Pons (tissue), 1 donor: Measurements from ENCODE around the gene CD300LF.

ENCODE experiments used
- DNase-seq: peaks from one replicate; pipeline ENCODE4 v3.0.0-alpha.2; 2016; ENCODE audit warnings: low spot score

CD300LF gene

DNA sequence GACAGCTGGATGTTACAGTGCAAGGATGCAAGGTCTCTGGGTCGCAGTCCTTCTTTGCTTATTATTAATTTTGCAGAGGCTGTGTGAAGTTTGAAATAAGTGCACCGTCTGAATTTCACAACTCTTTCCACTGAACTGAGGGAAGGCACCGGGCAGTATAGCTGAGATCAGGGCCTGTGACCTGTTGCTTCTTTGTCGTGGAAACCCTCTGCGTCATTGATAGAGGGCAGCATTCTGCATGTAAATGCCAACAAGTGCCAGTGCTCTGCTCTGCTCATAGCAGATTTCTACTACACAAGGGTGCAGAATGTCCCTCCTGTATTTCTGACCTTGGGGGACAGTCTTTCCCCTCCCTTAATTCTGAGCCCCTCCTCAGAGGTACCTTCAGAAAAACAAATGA, 26.0 kb downstream of the CD300LF start:
- no peak for DNase-seq

DNA sequence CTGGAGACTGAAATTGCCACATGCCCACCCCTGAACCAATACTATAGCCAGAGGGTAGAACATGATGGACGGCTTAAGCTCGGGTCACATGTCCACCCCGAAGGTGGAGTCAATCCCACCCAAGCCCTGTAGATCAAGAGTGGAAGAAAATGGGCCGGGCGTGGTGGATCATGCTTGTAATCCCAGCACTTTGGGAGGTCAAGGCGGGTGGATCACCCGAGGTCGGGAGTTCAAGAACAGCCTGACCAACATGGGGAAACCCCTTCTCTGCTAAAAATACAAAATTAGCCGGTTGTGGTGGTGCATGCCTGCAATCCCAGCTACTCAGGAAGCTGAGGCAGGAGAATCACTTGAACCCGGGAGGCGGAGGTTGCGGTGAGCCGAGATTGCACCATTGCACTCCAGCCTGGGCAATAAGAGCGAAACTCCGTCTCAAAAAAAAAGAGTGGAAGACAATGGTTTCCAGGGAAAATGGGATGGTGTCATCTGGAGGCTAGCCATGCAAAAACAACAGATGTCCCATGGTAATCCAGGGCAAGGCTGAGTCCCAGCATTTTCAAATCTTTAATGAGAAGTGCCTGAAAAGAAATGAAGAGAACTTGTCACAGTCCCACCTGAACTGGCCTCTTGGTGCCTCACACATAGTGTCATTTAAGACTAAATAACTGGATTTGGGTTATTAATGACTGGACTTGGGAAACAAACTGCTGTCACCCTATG, 30.1 kb downstream of the CD300LF start:
- DNase-seq: no peak

DNA sequence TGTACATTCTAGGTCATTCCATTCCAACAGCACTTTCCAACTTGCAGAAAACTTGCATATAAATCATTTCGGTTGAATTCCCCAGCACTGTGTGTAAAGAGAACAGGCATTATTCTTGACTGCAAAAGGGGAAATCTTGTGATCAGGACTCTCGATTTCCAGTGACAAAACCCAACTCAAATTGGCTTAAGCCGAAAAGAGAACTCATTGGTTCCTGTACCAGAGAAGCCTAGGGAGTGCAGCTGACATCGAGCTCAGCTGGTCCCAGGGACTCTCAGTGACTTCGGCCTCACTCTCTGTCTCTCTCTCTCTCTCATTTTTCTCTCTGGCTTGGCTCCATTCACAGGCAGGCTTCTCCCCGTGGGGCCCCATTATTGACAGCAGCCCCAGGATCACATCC, 30.7 kb downstream of the CD300LF start:
- peak; percentile 63 for DNase-seq

DNA sequence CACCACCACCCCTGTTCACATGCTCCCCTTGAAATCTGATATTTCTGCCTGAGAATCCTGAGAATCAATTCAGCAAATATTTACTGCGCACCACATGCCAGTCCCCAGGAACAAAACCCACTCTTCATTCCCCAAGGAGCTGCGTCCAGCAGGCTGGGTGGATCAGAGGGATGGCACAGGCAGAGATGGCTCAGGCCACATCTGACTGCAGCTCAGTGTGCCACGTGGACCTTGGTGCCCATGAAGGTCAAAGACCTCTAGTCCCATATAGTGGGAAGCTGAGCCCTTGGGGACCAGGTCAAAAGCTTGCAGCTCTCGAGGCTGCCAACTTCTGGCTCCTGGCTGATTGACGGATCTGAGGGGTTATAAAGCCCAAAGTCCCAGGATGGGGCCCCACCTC, 31.8 kb downstream of the CD300LF start:
- no peak for DNase-seq

DNA sequence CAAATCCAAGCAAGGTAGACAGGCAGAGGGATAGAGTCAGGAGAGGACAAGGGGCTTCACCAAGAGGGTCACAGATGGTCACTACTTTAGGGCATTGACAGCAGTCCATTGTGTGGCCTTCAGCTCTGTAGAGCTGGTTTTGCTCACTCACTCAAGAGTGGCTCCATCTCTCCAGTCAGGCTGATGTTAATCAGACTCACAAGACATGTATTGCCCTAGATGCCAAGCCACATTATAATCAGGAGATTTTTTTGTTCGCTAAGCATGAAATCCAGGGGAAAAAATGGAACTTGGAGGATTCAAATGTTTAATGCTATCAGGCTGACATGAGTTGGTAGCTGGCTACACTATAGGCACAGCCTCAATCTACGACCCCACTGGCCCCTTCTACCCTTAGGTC, 32.5 kb downstream of the CD300LF start:
- no peak for DNase-seq

DNA sequence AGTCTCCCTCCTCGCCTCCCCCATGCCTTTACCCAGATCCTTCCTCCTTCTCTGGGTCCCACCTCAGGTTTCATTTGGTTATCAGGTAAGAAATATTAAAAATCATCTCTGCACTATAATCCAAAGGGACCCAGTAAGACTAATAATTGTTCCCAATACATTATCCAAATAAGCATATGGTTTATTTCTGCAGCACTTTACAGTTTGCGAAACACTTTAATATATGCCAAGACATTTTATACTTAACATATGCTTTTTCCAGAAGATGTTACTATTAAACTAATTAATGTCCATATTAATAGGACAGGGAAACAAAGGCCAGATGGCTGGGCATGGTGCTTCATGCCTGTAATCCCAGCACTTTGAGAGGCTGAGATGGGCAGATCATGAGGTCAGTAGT, 33.3 kb downstream of the CD300LF start:
- DNase-seq: no peak

DNA sequence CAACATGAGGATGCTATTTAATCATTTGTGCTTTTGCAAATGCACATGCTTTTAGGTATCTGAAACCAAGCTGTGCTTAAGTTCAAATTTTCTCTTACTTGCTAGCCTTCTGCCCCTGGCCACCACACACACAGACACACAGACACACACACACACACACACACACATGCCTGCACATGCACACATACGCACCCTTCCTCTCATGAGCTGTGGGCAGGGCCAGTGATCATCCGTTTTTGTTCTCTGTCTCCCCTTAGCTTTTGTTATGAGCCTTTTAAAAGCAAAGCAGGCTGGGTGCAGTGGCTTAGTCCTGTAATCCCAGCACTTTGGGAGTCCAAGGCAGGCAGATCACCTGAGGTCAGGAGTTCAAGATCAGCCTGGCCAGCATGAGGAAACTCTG, 34.2 kb downstream of the CD300LF start:
- DNase-seq: no peak

DNA sequence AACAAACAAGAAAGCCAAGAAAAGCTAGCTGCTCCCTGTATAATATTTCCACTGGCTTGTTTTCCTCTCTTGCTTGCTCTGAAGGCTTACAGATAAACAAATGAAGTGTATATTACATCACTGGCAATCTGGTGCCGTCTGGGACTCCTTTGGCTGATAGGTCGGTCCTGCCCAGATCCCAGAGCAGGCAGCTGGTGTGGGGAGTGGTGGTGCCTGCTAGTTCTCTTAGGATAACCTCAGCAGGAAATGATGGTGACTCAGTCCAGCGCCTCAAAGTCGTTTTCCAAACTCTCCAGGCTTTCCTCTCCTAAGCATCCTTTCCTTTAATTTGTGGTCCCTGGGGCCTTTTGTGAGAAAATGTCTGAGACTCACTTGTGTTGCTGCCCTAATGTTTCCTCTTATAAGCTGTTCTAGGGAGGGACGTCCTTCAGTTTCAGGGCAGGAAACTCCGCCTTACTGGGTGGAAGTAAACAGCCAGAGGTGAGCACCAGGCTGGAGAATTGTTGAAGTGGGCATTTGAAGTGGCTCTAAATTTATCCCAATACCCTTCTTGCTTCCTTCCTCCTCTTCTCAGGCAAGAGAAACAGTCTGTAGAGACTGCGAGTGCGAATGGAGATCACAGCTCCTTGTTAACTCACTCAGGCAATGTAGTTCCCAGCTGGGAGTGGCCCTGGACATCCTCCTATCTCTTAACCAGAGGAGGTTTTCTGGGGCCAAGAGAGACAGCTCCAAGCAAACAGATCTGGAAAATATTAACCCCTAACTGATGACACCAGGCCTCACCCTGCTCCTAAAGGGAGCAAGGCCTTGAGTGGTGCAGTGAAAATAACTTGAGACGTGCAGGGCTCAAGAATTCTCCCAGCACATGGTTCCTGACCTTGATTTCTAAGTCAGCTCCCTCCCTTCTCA, 34.9 kb downstream of the CD300LF start:
- DNase-seq: peak; percentile 26

DNA sequence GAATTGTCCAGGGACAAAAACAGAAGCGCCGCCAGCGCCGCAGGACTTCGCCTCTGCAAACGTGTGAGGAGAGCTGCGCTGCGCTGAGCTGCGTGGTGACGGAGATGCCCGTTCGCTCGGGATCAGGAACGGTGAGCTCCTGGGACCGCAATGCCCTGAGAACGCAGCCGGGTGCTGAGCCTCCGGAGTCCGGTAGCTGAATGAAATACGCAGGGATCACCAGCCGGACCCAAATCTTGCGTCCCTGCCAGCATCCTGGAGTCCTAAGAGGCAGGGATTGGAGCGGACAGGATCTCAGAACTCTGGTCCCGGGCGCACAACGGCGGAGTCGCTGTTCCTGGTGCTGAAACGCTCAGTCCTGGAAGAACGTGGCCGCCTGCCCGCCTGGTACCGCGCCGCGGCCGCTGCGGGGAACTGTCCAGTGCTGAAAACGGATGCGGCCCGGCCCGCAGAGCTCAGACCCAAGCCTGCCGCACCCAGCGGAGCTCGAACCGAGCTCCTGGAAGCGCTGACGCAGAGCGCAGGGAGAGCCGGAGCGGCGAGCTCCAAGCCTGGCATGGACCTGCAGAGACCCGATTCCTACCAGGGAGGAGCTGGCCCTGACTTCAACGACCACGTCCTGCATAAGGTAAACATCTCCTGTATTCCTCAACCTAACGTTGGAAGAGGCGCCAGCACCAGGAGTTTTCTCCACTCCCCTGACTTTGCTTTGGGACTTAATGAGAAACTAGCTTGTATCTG, 41.5 kb downstream of the CD300LF start:
- peak; percentile 12 for DNase-seq

DNA sequence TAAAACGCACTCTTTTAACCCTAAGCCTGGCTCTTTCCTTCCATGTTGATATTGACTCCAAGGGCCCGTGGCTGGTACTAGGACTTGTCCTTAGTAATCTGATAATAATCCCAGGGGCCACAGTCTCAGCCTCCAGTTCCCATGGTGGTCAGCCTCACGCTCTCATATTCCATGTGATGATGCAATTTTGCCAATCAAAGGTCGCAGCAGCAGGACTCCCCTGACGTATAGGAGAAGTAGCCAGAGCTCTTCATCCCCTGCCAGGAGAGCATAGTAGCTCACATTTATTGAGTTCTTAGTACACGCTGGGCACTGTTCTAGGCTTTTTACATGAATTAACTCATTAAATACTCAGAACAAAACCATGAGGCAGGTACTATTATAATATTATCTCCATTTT, 42.4 kb downstream of the CD300LF start:
- DNase-seq: no peak

DNA sequence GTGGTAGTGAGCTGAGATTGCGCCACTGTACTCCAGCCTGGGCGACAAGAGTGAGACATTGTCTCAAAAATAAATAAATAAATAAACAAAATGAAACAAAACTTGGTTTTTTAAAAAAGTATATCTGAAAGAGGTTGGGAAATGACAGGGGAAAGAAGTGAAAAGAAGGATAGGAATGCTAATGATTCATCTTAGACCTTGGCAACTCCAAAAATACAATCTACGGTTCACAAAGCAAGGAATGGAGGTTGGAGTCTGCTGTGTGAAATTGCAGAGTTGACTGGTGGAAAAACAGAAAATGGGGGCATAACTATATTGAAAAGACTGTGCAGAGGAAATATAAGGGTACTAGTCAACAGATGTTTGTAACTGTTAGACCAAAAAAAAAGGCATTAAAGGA, 49.2 kb downstream of the CD300LF start:
- no peak for DNase-seq

DNA sequence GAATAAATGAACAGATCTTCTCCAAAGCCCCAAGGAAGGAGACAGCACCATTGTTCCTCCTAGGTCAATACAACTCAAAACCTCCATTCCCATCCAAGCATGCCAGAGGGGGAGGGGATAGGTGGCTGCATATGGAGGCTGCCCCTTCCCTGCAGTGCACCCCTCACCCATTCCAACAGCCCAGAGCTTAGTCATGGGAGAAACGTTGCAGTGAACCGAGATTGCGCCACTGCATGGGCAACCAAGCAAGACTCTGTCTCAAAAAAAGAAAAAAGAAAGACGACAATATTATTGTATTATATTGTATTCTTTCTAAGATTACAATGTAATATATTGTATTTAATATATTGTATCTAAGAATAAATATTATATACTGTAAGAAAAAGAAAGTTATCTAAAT, 52.8 kb downstream of the CD300LF start:
- no peak for DNase-seq

DNA sequence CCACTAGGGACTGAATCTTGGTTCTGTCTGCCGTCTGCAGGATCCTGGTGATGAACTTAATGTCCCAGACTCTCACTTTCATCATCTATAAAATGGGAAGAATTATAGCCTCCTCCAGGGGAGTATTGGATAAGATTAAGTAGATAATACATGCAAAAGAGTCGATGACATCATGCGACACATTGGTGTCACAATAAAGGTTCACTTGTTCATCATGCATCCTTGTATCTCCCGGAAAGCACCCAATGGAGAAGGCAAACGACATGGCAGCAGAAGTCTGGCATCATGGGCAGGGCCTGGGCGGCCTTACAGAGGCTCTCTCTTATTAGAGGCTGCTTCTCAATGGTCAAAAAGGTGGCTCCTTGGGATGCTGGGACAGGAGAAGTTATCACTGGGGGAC, 54.1 kb downstream of the CD300LF start:
- DNase-seq: no peak

DNA sequence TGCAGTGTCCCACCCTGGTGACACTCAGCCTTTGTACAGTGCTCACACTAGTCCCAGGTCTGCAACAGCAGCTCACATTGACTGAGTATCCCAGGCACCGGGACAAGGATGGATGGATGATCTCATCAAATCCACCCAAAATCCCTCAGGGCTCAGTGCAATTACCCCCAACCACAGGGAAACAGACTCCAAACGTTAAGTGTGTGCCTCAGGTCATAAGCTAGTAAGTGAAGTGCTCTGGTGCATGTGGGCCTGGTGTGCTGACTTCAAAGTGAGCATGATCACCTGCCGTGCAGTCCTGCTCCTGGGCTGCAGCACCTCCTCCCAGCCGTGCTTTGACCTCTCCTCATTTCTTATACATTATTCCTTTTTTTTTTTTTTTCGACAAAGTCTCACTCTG, 58.0 kb downstream of the CD300LF start:
- no peak for DNase-seq

DNA sequence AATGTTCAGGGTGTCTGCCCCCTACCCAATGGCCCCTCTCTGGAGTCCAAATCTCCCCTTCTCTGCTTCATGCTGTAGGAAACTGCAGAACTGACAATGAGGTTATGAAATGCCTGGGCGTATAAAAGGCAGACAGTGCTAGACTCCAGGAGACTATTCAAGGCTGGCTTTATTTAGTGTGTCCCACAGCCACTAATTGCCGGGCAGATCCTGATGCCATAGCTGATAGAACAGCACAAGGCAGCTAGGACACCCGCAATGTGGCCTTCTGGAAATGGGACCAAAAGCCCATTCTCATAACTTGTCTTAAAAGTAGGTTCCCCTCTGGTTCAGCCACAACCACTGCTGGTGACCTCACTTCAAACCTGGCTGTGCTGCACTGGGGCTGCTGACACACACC, 60.7 kb downstream of the CD300LF start:
- DNase-seq: no peak

DNA sequence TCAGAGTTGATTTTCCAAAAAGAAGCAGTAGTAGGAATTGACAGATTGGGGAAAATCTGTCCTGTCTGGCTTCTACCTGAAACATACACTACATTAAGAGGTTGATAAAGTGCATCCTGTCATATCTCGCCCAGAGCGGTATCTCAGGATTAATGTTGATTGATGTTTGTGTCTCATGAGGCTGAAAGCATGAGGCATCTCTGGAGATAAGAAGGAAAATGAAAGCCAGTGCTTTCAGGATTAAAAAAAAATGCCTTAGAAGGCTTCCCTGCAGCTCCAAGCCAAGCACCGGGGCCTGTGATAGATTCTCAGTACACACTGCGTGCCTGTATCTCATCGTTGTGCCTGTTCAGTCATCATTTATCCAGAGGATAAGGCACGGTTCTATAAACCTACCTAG, 62.8 kb downstream of the CD300LF start:
- DNase-seq: no peak

DNA sequence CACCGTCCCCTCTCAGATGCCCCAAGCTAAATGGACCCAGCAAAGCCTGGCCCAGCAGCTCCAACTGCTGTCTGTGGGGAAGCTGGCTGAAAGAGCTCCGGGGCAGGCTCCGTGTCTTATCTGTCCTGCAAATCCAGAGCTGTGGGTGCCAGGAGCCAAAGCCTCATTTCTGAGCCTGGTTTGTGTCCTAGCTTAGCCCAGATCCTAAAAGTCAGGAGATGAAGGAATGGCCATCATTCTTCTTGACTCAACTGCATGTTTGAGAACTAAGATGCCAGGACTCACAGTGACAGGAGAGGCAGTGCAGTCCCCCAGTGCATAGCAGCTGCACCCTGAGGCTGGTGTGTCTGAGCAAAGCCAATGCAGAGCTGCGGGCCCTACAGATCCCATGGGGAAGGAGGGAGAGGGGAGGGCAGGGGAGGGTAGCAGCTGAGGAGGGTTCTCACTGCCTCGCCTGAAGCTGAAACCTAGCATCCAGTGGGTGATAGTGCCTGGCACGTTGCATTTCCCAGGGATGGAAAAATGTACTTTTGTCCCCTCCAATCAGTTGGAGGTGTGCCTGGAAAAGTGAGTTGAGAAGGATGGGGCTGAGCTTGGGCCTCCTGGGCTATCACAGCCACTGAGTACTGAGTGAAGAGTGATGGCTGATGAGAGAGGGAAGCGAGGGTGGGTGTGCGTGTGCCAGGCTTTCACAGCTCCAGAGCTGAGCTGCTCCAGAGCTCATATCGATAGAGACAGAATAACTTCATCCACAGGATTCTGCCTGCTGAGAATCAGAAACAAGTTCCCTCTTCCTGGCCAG, 64.7 kb downstream of the CD300LF start:
- DNase-seq: no peak

DNA sequence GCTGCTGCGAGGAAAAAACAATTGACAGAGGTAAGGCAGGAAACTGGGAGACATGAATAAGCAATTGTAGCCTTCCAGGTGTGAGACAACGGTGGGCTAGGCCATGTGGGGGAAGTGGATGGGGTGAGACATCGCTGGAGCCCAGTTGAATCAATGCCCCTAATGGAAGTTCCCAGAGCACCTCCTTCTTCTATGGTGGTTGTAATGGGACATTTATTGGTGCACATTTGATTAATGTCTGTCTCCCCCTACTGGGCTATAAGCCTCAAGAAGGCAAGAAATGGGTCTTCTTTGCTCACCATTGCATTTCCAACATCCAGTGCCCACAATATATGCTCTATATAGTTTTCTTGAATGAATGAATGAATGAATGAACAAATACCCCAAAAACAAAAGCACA, 66.5 kb downstream of the CD300LF start:
- no peak for DNase-seq

DNA sequence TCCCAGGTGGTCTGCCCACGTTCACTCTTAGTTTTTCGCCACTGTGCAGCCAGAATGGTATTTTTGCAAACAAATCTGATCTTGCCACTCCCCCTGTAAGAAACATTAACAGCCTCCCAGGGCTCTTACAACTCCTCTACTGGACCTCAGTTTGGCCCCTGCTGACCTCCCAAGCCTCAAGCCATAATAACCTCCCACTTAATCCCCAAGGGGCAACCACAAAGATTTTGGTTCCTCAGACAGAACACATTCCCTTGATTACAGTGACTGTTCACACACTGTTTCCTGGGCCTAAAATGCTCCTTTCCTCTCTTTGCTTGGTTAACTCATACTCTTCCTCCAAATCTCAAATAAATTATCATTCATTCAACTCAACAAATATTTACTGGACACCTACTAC, 67.7 kb downstream of the CD300LF start:
- DNase-seq: no peak

DNA sequence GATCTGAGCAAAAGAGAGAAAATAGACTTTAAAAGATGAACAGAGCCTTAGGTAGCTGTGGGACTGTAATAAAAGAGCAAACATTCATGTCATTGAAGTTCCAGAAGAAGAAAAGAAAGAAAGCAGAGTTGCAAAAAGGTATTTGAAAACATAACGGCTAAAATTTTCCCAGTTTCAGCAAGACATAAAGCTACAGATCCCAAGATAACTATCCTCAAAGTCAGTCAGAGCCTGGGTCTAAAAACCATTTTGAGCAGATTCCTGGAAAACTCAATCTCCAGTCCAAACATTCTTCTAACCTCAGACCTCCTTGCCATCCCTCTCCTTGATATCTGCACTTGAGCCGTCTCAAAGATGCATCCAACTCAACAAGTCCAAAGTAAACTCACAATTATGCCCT, 68.3 kb downstream of the CD300LF start:
- no peak for DNase-seq
